Esophagus mucosa (tissue), 1 donor: ENCODE measurements around the gene DNAJB9. TPM values are rescaled to one million over a fixed set of nuclear protein-coding genes. Genes with fewer than 3 reads are reported as not detected.
"Not testable (repeated sequence)": the region's sequence is repeated elsewhere in the genome, so short reads cannot be mapped to it uniquely, and the experiment has no call there.

Experiments used
- ATAC-seq: fragments of 200-7000 bp; cut with Tn5 transposase; one replicate; pipeline ENCODE4 v1.9.1; 2020
- total RNA-seq: library from RNA; stranded (reverse); gene quantifications from one replicate; pipeline ENCODE4 v1.2.4, GENCODE V29; 2023
- donor health status: DM: yes; HTN: yes; CAD: no.

The DNAJB9 gene
- total RNA-seq: 4.9 TPM

DNA sequence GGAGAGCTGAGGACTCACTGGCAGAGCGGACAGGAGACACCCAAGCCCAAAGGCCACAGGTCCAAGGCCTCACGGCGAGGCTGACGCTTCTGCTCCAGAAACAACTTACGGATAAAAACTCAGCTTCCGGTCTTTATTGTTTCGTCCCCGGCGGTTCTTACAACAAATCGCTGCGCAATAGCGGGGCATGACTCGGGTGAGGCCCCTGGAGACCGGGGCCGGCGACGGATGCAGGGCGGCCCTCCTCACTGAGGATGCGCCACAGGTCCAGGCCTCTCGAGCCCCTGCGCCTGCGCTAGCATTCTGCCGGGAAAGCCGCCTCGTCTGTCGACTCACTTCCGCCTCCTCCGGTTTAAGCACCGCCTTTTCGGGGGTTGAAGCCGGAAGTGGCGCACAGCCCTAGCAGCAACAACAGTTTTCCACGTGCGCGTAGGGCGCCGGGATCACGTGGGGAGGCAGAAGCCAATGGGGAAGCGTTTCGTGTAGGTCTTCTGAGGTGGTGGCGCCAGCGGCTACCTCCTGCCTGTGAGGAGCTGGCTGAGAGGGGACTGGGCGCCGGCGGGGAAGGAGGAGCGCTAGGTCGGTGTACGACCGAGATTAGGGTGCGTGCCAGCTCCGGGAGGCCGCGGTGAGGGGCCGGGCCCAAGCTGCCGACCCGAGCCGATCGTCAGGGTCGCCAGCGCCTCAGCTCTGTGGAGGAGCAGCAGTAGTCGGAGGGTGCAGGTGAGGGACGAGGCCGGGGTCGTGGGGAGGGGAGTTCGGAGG, at the start of gene DNAJB9, which contains the start of gene THAP5:
DNAJB9 (plus strand) TSS at position 494 of the 765 bp plus-strand sequence. CDS start 1,853 bp downstream, outside the sequence.
THAP5 (minus strand) TSS at position 326 of the 765 bp plus-strand sequence; CDS start at position 189, 137 bp downstream.
- peak; percentile 99 for ATAC-seq

DNA sequence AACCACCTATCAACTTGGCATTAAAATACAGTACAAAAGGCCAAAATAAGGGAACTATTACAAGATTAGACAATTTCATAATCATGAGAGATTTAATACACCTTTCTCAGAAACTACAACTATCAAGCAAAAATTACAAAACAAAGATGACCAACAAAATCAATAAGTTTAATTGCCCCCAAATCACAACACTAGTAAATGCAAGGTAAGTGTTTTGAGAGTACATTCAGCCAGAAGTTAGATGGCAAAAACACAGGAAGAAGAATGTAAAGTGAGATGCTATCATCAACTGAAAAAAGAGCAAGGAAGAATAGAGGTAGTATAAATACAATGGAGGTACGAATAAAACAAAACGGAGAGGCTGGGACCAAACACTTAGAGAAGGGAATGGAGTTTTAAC, 46.9 kb upstream of the DNAJB9 start:
- no peak for ATAC-seq

DNA sequence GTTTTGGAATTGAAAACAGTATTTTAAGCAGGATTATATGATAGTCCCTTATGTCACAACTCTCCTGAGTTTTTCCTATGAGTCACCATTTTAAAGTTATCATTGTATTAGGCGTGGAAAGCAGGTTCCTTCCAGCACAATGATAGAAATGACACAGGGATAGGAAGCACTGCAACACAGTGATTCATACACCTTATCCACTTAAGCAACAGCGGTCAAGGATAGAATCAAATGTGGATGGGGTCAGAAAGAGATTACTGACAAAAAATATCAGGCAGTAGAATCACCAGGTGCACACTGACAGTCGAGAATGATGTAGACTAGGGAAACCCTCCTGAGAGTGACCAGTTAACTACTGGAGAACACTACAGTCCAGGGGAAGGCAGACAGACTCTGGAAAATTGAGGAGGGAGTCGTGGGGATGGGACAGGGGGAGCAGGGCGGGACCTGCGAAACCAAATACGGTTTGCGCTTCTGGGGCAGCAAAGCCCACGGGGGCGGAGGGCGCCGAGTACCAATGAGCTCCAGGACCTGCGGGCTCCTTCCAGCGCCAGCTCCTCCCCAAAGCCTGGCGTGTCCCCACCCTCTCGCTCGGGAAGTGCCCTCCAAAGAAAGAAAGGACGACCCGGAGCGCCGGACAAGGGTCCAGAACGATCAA, 44.2 kb upstream of the DNAJB9 start:
- peak; percentile 75 for ATAC-seq

DNA sequence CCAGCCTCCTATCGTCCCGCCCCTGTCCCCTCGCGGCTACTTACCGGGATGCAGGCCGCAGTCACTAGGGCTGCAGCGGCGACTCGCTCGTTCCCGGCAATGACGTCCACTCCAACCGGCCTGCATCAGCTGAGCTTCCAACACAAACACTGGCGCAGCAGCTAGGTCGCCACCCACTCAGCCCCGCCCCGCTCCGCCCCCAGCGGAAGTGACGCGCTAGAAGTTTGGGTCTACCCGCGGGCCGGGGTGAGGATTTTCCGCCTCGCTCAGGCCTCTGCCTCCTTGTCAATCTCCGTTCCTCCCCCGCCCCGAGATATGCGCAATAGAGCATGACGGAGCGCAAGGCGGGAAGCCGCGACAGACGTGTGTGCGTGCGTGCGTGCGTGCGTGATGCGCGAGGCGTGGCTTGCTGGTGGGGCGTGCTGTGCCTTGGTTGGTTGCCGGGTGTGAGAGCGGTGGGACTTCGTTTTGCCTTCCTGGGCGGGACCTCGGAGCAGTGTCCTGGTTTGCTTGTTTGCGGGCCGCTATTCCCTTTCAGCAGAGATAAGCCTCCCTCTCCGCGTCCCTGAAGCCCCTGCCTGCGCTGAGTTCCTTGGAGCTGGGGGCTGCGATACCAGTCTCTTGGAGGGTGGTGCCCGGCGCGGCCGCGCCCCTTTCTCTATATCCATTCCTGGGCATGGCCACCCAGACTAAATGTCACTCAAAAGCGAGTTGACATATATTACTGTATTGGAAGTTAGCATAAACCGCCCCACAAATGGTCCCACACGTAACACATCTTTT, 43.5 kb upstream of the DNAJB9 start, which contains the start of gene PNPLA8:
PNPLA8 (minus strand) TSS at position 151 of the 783 bp plus-strand sequence. CDS start 10,644 bp downstream, outside the sequence.
- ATAC-seq: peak; percentile 96

DNA sequence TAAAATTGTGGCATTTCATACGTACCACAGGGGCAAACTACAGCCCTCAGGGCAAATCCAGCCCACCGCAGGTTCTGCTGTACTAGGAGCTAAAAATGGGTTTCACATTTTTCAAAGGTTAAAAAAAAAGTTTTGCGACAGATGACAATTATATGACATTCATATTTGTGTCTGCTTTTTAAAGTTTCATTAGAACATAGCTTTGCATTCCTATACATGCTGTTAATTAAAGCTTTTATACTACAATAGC, 43.0 kb upstream of the DNAJB9 start:
- no peak for ATAC-seq

DNA sequence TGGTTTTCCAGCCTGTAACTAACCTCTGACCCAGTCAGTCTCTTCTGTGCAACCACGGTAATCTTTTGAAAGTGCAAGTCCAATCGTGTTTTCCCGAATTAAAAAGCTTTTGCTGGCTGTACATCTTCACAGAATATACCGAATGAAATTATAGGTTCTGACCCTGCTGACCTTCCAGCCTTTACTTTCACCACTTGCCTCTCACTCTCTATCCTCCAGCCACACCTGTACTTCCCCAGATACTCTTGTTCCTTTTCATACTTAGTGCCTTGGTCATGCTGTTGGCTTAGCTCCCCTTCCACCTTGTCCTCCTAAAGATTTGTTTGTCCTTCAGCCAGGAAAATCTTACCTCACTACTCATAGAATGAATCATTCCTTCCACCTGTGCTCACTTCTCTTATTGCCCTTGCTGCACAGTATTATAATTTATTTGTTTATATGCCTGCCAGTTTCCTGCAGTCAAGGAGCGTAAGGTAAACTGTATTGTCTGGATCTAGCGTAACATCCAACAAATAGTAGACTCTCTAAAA, 41.4 kb upstream of the DNAJB9 start:
- ATAC-seq: peak; percentile 33

DNA sequence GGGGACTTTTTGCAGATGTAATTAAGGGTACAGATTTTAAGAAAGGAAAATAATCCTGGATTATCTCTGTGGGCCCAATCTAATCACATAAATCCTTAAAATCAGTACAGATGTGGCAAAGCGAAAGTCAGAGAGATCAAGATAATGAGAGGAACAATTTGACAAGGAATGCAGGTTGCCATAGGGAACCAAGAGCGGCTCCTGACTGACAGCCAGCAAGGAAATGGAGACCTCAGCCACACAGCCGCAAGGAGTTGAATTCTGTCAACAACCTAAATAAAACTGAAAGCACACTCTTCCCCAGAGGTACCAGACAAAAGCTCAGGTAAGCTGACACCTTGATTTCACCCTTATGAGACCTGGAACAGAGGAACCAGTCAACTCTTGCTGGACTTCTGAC, 40.3 kb upstream of the DNAJB9 start:
- ATAC-seq: no peak

DNA sequence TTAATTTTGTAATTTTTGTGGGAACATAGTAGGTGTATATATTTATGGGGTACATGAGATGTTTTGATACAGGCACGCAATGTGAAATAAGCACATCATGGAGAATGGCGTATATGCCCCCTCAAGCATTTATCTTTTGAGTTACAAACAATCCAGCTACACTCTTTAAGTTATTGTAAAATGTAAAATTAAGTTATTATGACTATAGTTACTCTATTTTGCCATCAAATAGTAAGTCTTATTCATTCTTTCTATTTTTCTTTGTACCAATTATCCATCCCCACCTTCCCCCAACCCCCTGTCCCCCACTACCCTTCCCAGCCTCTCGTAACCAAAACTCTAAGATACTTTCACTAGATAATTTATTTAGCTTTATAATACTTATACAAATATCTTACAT, 36.0 kb upstream of the DNAJB9 start:
- ATAC-seq: no peak

DNA sequence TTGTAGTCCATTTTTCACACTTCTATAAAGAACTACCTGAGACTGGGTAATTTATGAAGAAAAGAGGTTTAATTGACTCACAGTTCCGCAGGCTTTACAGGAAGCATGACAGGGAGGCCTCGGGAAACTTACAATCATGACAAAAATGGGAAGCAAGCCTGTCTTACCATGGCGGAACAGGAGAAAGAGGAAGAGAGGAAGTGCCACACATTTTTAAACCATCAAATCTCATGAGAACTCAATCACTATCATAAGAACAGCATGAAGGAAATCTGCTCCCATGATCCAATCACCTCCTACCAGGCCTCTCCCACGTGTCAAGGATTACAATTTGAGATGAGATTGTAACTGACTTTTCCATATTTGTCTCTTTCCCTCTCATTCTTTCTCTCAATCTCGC, 34.4 kb upstream of the DNAJB9 start:
- ATAC-seq: no peak

DNA sequence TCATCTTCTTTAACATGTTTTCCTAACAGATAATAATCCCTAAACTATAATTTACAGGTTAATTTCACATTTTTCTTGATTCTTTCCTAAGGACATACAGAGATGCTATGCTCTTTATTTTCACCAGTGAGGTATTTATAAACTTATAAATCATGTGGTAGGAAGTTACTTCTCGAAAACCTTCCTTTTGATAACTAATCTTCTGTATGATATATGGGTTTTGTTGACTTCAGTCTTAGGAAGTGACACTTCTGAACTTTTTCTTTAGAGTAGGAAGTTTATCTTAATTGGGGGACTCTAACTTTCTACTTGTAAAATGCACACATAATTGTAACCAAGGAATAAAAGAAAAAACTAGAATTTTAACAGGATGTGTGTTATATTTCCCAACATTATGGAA, 33.9 kb upstream of the DNAJB9 start:
- no peak for ATAC-seq

DNA sequence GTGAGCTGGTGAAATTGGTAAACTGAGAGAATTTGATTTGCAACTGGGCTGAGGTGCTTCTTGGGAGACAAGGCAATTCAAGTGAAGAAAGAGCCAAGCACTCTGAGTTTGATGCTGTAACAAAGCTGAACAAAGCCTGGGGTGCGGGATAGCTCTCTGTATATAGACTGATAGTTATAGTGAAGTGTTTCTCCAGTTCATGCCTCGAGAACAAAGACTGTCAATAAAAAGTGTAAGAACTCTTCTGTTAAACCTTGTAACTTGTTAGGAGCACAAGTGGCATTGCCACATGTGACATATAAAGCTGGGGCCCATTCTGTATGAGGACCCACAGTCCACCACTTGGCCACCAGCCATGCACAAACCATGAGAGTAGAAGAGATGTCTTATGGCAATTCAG, 32.4 kb upstream of the DNAJB9 start:
- ATAC-seq: no peak

DNA sequence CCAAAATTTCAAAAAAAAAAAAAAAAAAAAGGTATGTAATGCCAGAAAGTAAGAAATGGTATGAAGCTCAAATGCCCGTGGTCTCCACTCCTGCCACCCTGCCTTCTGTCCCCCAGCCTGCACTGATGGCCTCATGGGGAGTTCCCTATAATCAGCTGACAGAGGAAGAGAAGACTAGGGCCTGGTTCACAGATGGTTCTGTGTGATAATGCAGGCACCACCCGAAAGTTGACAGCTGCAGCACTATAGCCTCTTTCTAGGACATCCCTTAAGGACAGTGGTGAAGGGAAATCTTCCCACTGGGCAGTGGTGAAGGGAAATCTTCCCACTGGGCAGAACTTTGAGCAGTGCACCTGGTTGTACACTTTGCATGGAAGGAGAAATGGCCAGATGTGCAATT, 31.4 kb upstream of the DNAJB9 start:
- not testable (repeated sequence) for ATAC-seq

DNA sequence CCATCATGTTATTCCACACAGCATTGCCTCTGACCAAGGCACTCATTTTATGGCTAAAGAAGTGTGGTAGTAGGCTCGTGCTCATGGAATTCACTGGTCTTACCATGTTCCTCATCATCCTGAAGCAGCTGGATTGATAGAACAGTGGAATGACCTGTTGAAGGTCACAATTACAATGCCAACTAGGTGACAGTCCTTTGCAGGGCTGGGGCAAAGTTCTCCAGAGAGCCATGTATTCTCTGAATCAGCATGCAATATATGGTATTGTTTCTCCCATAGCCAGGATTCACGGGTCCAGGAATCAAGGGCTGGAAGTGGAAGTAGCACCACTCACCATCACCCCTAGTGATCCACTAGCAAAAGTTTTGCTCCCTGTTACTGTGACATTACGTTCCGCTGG, 31.0 kb upstream of the DNAJB9 start:
- not testable (repeated sequence) for ATAC-seq

DNA sequence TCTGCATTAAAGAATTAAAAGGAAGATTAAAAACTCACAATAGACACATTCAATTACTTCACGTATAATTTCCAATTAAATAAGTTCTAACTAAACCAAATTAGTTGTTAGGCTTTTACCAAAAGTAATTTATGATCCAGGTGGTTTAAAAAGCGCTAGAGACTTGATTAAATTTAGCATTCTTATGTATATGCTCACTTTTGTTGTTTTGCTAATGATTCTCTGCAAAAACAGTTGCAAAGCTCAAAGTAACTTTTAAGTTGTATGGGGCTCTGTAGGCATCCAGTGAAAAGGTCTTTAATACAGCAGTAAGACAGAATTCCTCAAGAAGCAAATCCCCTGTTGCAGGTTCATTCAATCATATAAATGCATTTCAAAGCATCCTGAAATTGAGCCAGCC, 28.2 kb upstream of the DNAJB9 start:
- no peak for ATAC-seq

DNA sequence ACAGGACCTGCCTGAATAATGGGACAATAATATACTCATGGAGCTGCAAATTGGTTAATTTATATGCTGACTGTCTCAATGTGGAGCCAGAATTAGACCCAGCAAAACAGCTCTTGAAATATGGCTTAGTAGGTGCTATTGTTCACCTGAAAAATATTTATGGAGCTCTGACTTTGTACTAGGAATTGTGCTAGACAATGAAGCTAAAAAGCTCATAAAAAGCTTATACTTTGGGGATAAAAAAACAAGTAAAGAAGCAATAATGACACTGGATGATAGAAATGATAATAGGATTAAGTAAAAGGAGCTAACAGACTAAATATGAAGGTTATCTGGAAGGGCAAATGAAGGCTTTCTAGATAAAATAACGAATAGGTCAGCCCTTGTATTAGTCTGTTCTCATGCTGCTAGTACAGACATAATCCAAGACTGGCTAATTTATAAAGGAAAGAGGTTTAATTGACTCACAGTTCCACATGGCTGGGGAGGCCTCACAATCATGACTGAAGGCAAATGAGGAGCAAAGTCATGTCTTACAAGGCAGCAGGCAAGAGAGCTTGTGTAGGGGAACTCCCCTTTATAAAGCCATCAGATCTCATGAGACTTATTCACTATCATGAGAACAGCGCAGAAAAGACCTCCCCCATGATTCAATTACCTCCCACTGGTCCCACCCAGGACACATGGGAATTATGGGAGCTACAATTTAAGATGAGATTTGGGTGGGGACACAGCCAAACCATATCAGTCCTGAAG, 21.4 kb upstream of the DNAJB9 start:
- not testable (repeated sequence) for ATAC-seq

DNA sequence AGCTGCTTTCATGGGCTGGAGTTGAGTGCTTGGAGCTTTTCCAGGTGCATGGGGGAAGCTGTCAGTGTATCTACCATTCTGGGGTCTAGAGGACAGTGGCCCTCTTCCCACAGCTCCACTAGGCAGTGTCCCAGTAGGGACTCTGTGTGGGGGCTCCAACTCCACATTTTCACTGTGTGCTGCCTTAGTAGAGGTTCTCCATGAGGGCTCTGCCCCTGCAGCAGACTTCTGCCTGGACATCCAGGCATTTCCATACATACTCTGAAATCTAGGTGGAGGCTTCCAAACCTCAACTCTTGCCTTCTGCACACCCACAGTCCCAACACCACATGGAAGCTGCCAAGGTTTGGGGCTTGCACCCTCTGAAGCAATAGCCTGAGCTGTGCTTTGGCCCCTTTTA, 13.0 kb upstream of the DNAJB9 start:
- ATAC-seq: not testable (repeated sequence)

DNA sequence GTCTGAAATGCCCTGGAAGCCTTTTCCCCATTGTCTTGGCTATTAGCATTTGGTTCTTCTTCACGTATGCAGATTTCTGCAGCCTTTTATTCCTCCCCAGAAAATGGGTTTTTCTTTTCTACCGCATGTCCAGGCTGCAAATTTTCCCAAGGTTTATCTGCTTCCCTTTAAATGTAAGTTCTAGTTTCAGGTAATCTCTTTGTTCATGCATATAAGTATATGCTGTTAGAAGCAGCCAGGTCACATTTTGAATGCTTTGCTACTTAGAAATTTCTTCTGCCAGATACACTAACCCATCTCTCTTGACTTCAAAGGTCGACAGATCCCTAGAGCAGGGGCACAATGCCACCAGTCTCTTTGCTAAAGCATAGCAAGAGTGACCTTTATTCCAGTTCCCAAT, 12.5 kb upstream of the DNAJB9 start:
- no peak for ATAC-seq

DNA sequence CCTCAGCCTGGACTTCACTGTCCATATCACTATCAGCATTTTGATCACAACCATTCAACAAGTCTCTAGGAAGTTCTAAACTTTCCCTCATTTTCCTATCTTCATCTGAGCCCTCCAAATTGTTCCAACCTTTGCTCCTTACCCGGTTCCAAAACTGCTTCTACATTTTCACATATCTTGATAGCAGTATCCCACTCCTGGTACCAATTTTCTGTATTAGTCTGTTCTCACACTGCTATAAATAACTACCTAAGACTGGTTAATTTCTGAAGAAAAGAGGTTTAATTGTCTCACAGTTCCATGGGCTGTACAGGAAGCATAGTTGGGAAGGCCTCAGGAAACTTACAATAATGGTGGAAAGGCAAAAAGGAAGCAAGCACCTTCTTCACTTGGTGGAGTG, 12.1 kb upstream of the DNAJB9 start:
- ATAC-seq: no peak

DNA sequence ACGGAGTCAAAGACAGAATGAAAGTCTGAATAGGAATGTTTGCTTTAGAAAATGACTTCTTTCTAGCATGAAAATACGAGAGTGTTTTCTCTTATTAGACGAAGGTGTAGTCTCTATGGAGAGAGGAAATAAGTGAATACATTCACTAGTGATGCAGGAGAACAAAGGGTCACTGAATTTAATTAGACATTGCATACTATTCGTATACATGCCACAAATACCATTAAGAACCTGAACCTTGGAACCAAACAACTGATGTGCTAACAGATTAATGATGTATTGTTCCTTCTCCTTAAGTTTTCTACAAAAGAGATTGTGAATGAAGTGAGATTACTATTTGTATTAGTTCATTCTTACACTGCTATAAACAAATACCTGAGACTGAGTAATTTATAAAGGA, 10.4 kb upstream of the DNAJB9 start:
- no peak for ATAC-seq

DNA sequence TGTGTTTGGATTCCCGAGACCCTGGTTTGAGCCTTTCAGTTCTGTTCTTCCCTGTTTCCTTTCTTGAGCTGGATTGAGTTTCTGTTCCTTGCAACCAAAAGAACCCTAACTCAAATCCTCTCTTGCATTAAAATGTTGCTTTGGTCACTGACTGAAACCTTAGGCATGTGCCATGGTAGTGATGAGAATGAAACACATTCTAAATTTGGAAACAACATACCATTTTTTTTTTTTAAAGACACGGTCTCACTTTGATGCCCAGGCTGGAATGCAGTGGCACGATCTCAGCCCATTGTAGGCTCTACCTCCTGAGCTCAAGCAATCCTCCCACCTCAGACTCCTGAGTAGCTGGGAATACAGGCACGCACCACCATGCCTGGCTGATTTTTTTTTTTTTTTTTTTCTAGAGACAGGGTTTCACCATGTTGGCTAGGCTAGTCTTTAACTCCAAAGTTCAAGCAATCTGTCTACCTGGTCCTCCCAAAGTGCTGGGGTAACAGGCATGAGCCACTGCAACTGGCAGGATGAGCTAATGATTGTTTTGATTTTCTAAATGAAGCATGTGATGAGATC, 8.5 kb upstream of the DNAJB9 start:
- ATAC-seq: no peak

DNA sequence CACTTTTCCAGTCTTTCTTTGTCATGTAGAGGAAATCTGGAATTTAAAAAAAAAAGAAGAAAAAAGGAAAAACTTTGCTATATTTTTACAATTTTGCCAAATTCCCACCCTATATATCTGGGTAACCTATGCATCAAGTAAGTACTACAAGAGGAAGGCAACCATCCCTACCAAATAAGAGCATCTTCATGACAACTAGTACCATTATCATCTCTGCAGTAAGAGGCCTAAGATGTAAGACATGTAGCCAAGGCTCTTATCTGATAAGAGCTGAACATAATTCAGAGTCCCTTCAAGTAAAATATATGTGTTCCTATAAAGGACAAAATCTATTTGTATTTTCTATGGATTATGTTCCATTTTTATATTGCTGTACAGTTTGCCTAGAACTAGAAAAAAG, 3.7 kb upstream of the DNAJB9 start:
- ATAC-seq: no peak

DNA sequence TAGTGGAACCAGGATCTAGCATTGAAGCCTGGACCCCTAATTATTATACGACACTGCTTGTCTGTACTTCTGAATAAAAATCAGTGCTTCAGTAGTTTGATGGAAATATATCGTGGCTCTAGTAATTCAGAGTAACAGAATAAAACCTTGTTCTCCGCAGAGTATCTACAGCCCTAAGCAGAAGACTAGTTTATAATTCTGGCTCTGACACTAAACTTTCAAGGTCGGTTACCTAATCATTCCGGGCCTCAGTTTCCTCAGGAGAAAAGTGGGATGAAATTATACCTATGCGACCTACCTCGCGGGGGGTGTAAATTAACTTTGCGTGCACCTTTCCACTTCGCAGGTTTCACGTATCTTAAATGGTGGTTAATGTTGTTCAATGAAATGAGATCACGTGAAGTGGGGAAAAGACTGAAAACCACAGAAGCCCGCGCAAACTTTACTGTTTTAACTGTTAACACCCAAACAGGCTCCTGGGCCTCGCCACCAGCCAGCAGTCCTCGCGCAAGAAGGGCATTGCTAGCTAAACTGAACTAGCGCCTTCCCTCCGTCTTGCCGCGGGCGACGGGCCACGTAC, 783 bp upstream of the DNAJB9 start:
- ATAC-seq: no peak
